ENCODE data around the gene LGALS9B.
"Not testable (repeated sequence)": the region's sequence is repeated elsewhere in the genome, so short reads cannot be mapped to it uniquely, and the experiment has no call there.

DNA sequence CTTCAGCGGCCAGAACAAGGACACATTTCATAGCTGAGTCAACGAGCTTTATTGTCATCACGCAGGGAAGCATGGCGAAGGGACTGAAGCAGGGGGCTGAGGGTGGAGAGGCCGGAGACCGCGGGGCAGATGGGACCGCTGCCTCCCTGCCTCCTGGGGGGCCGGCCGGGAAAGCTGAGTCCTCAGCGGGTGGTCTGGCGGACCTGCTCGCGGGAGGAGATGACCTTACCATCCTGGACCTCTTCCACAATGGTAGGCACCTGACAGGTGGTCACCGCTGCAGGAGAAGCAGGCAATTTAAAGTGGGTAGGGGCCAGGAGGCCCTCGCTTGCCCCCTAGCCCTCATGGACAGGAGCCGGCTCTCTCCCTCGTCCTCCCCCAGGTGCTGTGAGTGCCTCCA lies 45.0 kb upstream of the LGALS9B start:
- TF ChIP-seq, protein P1, sequence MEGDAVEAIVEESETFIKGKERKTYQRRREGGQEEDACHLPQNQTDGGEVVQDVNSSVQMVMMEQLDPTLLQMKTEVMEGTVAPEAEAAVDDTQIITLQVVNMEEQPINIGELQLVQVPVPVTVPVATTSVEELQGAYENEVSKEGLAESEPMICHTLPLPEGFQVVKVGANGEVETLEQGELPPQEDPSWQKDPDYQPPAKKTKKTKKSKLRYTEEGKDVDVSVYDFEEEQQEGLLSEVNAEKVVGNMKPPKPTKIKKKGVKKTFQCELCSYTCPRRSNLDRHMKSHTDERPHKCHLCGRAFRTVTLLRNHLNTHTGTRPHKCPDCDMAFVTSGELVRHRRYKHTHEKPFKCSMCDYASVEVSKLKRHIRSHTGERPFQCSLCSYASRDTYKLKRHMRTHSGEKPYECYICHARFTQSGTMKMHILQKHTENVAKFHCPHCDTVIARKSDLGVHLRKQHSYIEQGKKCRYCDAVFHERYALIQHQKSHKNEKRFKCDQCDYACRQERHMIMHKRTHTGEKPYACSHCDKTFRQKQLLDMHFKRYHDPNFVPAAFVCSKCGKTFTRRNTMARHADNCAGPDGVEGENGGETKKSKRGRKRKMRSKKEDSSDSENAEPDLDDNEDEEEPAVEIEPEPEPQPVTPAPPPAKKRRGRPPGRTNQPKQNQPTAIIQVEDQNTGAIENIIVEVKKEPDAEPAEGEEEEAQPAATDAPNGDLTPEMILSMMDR (IDR thresholded peaks at IDR 0.05): not testable (repeated sequence)
- TF ChIP-seq POLR2A (IDR thresholded peaks at IDR 0.05): not testable (repeated sequence)

Data from body of pancreas (tissue), 4 donors.